ENCODE data around the gene CAPN7.

Gene CAPN7

GRCh38 chr3:15276028-15276724 lies 70.1 kb downstream of the CAPN7 start:
- DNase-seq (ENCODE audit: low read depth in 2 of 2), result no peak

GRCh38 chr3:15277861-15278500 lies 71.9 kb downstream of the CAPN7 start:
- DNase-seq (ENCODE audit: low read depth in 2 of 2), result no peak

GRCh38 chr3:15279205-15279604 lies 73.2 kb downstream of the CAPN7 start:
- DNase-seq (ENCODE audit: low read depth in 2 of 2), result no peak

- no peak for DNase-seq (ENCODE audit: low read depth in 2 of 2)
These were observed 73.8 kb downstream of the CAPN7 start for GRCh38 chr3:15279671-15280402.

- DNase-seq (ENCODE audit: low read depth in 2 of 2), result no peak
These were observed 74.9 kb downstream of the CAPN7 start for GRCh38 chr3:15280853-15281532.

- no peak for DNase-seq (ENCODE audit: low read depth in 2 of 2)
These were observed 75.8 kb downstream of the CAPN7 start for GRCh38 chr3:15281817-15282216.

GRCh38 chr3:15283702-15284101 lies 77.7 kb downstream of the CAPN7 start:
- no peak for DNase-seq (ENCODE audit: low read depth in 2 of 2)

GRCh38 chr3:15284121-15284889 lies 78.3 kb downstream of the CAPN7 start:
- DNase-seq (ENCODE audit: low read depth in 2 of 2), result no peak

GRCh38 chr3:15286022-15286421 lies 80.0 kb downstream of the CAPN7 start:
- DNase-seq (ENCODE audit: low read depth in 2 of 2), result no peak

- DNase-seq (ENCODE audit: low read depth in 2 of 2), result no peak
These were observed 81.7 kb downstream of the CAPN7 start for GRCh38 chr3:15287565-15288330.

- no peak for DNase-seq (ENCODE audit: low read depth in 2 of 2)
These were observed 82.4 kb downstream of the CAPN7 start for GRCh38 chr3:15288331-15289035.

GRCh38 chr3:15289661-15290060 lies 83.6 kb downstream of the CAPN7 start:
- no peak for DNase-seq (ENCODE audit: low read depth in 2 of 2)

GRCh38 chr3:15290736-15291135 lies 84.7 kb downstream of the CAPN7 start:
- no peak for DNase-seq (ENCODE audit: low read depth in 2 of 2)

GRCh38 chr3:15291589-15292541 lies 85.8 kb downstream of the CAPN7 start:
- peak in 1 of 2 donors; percentile 47 for DNase-seq (ENCODE audit: low read depth in 2 of 2)

GRCh38 chr3:15292765-15293522 lies 86.9 kb downstream of the CAPN7 start:
- DNase-seq (ENCODE audit: low read depth in 2 of 2), result no peak

- DNase-seq (ENCODE audit: low read depth in 2 of 2), result no peak
These were observed 88.9 kb downstream of the CAPN7 start for GRCh38 chr3:15294929-15295328.

- no peak for DNase-seq (ENCODE audit: low read depth in 2 of 2)
These were observed 89.5 kb downstream of the CAPN7 start for GRCh38 chr3:15295506-15295905.
